CD4-positive, alpha-beta T cell treated with Interleukin-2 at 100 ng/mL for 4 hours (primary cell): ENCODE results near the gene ALDH1A1.
"Not testable (repeated sequence)": the region's sequence is repeated elsewhere in the genome, so short reads cannot be mapped to it uniquely, and the experiment has no call there.

ENCODE experiments used
- DNase-seq: peaks from one replicate; pipeline ENCODE4 v3.0.0-alpha.2; 2020; ENCODE audit warnings: low spot score

Gene ALDH1A1

GRCh38 chr9:72943844-72944462 is 8.9 kb downstream of the ALDH1A1 start:
- DNase-seq, result no peak

DNA sequence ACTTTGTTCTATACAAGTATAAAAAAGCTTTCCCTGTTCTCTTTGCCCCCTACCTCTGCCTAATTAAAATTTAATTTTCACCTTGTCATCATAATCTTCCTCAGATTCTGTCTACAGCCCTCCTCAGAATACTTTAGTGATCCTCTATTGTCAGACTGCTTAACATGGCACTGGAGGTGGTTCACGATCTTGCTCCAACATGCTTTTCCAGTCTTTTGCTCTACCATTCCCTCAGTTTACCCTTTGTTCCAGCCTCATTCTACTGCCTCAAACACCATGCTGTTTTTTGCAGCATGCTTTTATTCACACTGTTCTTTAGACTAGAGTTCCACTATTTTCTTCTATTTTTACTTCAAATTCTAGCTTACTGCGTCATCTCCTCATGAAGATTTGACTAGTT is 10.4 kb downstream of the ALDH1A1 start:
- DNase-seq, result no peak

DNA sequence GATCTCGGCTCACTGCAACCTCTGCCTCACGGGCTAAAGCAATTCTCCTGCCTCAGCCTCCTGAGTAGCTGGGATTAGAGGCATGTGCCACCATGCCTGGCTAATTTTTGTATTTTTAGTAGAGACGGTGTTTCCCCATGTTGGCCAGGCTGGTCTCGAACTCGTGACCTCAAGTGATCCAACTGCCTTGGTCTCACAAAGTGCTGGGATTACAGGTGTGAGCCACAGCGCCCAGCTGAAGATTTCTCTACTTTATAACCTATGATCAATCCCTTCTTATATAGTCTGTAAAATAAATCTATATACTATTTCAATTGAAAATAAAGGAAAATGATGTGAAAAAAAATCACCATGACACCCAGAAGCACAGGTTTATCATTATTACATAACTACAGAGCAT is 13.3 kb downstream of the ALDH1A1 start:
- DNase-seq, result not testable (repeated sequence)

DNA sequence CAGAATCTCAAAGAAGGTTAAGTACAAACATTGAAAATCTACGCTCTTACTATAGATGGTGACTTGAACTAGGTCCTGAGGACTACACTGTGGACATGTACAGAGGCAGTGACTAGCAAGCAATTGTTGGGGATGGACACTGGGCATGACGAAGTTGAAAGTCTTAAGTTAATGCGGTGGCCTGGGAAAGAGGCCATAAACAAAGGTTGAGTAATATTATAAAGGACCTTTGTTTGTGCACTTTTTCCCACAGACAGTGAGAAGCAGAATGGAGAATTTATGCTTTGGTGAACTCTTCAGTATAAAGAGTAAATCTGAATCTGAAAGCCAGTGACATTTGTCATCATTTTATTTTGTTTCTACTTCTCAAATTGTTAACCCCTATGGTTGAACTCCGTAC is 15.3 kb downstream of the ALDH1A1 start:
- DNase-seq, result no peak

DNA sequence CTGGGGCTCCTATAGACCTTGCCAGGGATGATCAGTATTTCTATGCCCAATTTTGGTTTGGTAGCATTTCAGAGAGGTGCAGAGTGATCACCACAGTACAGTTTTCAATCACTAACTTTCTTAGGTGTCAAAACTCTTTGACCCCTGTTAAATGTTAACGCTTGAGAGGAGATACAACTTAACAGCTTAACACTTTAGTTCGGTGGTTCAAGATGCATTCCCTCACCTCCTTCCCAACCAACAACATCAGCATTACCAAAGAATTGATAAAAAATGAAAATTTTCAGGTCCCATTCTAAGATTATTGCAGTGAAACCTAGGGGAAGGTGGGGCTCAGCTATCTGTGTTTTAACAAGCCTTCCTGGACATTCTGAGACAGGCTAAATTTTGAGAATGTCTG is 16.2 kb downstream of the ALDH1A1 start:
- DNase-seq, result no peak

DNA sequence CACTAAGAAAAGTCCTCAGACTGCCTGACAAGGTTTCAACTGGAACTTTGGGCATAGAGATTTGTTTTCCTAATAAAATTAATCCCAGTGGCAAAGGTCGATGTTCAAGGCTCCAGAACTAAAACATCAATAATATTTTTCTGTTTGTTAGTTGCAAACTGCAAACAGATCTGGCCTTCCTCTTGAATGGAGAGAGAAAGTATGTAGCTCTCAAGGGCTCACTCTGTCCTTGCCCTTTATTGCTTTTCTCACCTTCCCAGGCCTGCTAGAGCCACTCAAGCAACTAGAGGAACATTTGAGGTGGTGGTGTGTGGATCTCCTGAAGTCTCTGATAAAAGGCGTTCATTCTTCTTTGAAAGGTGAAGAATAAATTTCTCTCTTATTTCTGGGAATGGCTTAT is 16.6 kb downstream of the ALDH1A1 start:
- DNase-seq, result no peak

- DNase-seq, result no peak
These were observed 17.3 kb downstream of the ALDH1A1 start for GRCh38 chr9:72935595-72935994.

DNA sequence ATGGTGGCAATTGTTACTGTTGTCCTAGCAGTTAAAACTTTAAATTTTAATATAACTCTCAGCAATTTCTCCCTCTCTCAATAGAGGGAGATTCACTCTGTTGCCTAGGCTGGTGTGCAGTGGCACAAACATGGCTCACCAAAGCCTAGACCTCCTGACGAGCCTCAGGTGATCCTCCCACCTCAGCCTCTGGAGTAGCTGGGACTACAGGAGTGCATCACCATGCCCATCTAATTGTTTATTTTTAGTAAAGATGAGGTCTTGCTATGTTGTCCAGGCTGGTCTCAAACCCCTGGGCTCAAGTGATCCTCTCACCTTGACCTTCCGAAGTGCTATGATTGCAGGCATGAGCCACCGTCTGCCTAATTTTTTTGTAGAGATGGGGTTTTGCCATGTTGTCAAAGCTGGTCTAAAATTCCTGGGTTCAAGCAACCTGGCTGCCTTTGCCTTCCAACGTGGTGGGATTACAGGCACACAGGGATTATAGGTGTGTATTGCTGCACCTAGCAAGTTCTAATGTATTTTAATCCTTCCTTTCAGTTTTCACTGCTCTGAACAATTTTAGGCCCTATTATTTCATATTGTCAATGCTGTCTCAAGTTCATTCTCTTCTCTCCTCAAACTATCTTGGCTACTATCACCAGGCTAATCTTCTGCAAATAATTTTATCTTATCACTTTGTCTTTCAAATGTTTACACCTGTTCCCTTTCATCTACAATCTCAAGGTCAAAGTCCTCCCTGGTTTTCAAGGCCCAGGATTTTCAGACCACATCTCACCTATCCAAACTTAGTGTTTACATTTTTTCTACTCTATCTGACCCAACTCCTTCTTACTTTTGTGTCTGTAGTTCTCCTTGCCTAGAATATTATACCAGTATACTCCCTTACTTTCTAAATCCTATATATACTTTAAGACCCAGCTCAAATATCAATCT is 18.9 kb downstream of the ALDH1A1 start:
- DNase-seq, result no peak

DNA sequence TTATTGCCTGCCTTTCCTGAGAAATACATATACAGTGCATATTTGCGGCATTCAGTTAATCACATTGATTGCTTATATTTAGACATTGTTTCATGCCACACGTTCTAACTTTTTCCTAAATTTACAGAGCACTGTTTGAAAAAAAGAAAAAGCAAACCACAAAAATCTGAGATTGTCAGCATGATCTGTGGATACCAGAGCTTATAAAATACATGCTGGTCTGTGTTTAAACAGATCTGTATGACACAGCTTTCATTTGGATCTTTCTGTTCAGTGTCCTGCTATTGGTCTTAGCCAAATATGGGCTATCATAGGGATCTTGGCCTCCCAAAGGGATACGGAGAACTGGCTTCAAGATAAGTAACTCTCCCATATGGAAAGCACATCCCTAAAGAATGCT is 20.2 kb downstream of the ALDH1A1 start:
- DNase-seq, result no peak

DNA sequence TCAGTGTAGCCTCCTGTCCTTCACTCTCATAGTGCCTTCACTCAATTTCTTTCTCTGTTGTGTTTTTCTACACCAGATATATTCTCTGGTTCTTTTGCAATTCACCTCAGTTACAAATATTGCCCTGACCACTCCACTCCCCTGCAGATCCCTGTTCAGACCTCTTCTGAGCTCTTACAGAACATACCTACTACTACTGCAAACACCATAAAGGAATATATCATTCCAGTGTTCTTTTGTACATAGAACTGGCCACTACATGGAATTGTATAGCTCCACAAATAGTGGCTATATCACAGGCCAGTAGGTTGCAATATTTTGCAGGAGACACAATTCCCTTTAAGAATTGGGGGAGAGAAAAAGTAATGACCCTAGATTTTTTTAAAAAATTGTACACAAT is 21.0 kb downstream of the ALDH1A1 start:
- DNase-seq, result no peak

DNA sequence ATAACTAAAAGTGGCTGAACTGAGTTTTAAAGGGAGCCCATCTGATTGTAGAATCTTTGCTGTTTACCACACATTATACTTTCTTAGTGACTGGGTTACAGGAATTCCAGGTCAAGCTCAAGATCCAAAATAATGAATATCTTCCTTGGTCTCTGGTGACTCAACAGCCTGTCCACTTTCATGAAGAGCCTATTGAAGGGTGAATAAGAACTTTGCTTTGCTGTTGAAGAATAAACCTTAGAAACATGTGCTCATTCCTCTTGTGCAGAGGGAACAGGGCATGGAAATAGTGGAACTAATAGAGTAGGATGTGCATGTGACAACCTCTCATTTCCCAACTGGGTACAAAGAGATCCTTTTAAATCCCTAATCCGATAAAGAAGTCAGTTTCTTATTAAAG is 21.4 kb downstream of the ALDH1A1 start:
- no peak for DNase-seq

GRCh38 chr9:72930828-72931227 is 22.0 kb downstream of the ALDH1A1 start:
- DNase-seq, result no peak

- DNase-seq, result no peak
These were observed 23.3 kb downstream of the ALDH1A1 start for GRCh38 chr9:72929542-72929941.

DNA sequence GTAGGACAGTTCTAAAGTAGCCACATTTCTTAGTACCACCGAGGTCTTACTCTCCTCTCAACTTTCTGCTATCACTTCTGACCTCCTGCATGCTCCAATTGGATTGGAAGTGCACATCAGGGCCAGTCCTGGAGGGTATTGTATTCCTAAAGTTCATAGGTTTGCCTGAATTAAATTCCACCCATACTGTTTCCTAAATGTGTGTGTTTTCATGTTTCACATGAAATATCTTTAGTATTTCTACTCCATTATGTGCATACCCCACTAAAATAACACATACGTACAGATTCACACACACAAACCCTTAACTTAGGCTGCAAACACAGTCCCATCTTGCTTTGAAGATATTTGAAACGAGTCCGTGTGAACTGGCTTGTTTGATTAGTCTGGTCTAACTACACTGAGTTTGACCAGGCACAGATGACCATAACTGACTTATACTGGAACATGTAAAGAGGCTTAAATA is 24.8 kb downstream of the ALDH1A1 start:
- no peak for DNase-seq

DNA sequence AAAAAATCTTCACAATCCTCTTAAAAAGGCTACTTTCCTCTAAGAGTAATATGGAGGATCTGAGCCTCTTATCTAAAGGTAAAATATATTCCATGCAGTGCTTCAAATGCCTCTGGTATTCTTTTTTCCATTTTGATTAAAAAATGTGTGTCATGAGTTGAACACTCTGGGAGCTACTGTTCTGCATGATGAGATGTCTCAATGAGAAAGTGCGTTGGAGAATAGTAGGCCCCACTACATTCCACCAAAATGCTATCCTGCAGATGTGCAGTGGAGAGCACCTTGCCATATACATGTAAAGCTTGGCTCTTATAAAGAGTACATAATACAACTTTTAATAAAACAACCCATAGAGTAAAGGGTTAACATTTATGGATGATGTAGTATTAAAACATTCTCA is 26.3 kb downstream of the ALDH1A1 start:
- DNase-seq, result no peak

- DNase-seq, result no peak
These were observed 27.0 kb downstream of the ALDH1A1 start for GRCh38 chr9:72925891-72926290.

- DNase-seq, result no peak
These were observed 27.6 kb downstream of the ALDH1A1 start for GRCh38 chr9:72925126-72925789.

DNA sequence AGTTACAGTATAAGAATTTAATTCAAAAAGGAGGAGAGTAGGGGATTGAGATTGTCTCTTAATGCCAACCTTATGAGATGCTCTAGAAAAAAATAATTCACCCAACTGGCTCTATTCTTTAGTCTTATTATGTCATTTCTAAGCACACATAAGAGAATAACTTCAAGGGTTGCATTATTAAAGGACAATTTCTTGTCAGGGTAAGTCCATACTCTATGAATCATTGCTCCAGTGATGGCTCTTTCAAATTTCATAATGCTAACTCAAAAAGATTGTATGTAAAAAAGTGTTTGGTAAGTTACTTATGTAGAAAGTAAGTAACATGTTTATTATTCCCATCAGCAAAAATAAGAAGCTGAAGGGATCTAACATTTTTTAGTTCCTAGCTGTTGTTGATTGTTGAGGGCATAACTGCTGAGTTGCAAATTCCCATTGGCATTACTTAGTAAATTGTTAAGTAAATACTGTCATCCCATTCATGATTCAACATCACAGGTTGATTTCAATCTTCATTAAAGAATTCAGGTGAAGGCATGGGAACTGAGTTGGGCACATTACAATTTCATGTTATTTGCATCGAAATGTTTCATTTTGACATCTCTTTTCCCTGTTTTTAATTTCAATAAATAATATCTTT is 28.6 kb downstream of the ALDH1A1 start:
- no peak for DNase-seq

DNA sequence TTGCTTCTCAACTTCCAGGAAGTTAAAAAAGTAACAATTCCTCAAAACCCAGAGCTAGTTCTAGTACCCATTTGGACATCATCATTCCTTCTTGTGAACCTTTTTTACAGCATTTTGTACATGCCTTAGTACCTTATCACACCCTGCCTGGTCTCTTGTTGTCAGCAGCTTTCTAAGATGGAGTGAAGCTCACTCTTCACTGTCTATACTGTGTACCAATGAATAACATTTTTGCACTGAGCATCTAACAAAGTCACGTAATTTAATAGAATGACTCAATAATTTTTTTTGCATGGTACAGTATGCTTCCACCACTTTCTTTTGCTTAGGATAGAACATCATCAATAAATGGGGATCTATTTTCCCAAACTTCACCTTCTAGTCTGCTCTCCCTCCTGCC is 29.8 kb downstream of the ALDH1A1 start:
- no peak for DNase-seq

GRCh38 chr9:72921888-72922654 is 30.8 kb downstream of the ALDH1A1 start:
- no peak for DNase-seq

DNA sequence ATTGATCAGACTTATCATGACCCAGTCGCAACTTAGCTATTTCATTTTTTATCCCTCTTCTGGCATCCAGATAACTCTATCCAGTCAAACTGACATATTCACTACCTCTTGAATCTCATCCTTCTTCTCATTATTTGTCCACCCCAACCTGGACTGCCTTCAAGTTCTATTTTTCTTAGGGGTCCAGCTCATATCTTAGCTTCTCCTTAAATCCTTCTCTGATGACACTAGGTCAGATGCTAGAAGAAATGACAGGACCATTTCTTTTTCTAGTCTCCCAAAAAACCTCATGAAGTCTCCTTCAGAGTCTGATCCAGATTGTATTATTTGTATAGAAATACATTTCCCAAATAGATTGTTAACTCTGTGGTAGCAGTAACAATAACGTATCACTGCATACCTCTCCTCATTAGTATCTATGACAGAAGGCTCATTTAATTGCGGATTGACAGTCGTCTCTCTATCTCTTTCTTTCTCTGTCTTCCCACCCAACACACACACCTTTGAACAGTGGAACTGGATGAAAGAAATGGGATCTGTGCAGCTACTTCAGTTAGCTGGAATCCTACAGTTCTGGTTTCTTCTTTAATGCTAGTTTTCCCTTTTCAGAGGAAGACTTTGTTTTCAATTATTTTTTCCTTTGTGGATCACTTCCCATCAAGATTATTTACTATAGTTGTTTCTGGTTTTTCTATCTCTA is 33.5 kb downstream of the ALDH1A1 start:
- no peak for DNase-seq
